Measurements from ENCODE around the gene SNTG2. TPM values are rescaled to one million over a fixed set of nuclear protein-coding genes. Genes with fewer than 3 reads are reported as not detected.

Gene SNTG2
- total RNA-seq, 6 experiments from 2014 or later: not detected

GRCh38 chr2:1203772-1204171 lies 253.1 kb downstream of the SNTG2 start:
- intact Hi-C loops (cut with DNase I): no loop called here
- Histone ChIP-seq H3K27me3 (no peaks in the 10 kb centered on the region), H3K27ac (no peak overlapping the region), H3K9me3 (no peaks in the 10 kb centered on the region), H3K4me3 (no peak overlapping the region), H3K4me1 (no peaks in the 10 kb centered on the region), H3K36me3 (no peaks in the 10 kb centered on the region)
- TF ChIP-seq CTCF (IDR thresholded peaks at IDR 0.05) (no peak), POLR2A (IDR thresholded peaks at IDR 0.05) (no peak)
- 46% methylated on average over 6 of the region's 6 CpGs for WGBS (ENCODE audit: insufficient coverage, low coverage, low lambda C conversion rate, missing lambda C conversion rate)
- ATAC-seq (no peak), DNase-seq (no peak)

GRCh38 chr2:1205853-1206252 lies 255.2 kb downstream of the SNTG2 start:
- Histone ChIP-seq H3K27ac (no peak overlapping the region), H3K36me3 (no peaks in the 10 kb centered on the region), H3K4me3 (no peak overlapping the region), H3K9me3 (no peaks in the 10 kb centered on the region), H3K27me3 (no peaks in the 10 kb centered on the region), H3K4me1 (no peaks in the 10 kb centered on the region)
- DNase-seq (no peak), ATAC-seq (no peak)
- WGBS (ENCODE audit: insufficient coverage, low coverage, low lambda C conversion rate, missing lambda C conversion rate): 60% methylated on average over 3 of the region's 3 CpGs
- intact Hi-C loops (cut with DNase I): no loop called here
- TF ChIP-seq CTCF (IDR thresholded peaks at IDR 0.05): no peak
- no peak for TF ChIP-seq POLR2A (IDR thresholded peaks at IDR 0.05)

- ATAC-seq (no peak), DNase-seq (no peak)
- Histone ChIP-seq H3K27ac (no peak overlapping the region), H3K4me1 (no peaks in the 10 kb centered on the region), H3K27me3 (no peaks in the 10 kb centered on the region), H3K9me3 (no peaks in the 10 kb centered on the region), H3K36me3 (no peaks in the 10 kb centered on the region), H3K4me3 (no peak overlapping the region)
- WGBS (ENCODE audit: insufficient coverage, low coverage, low lambda C conversion rate, missing lambda C conversion rate): 45% methylated on average over 5 of the region's 20 CpGs
- TF ChIP-seq CTCF (IDR thresholded peaks at IDR 0.05) (no peak), POLR2A (IDR thresholded peaks at IDR 0.05) (no peak)
- intact Hi-C loops (cut with DNase I): no loop called here
Observed at GRCh38 chr2:1207962-1208510, 257.4 kb downstream of the SNTG2 start.

GRCh38 chr2:1208522-1208921 lies 257.9 kb downstream of the SNTG2 start:
- WGBS (ENCODE audit: insufficient coverage, low coverage, low lambda C conversion rate, missing lambda C conversion rate): 61% methylated on average over 7 of the region's 18 CpGs
- ATAC-seq: no peak
- Histone ChIP-seq H3K4me1 (no peaks in the 10 kb centered on the region), H3K36me3 (no peaks in the 10 kb centered on the region), H3K27me3 (no peaks in the 10 kb centered on the region), H3K9me3 (peaks cover 0 to 3% (median 0%) of the 10 kb centered on the region in 4 donors), H3K27ac (no peak overlapping the region), H3K4me3 (no peak overlapping the region)
- intact Hi-C loops (cut with DNase I): no loop called here
- no peak for TF ChIP-seq CTCF (IDR thresholded peaks at IDR 0.05)
- TF ChIP-seq POLR2A (IDR thresholded peaks at IDR 0.05): no peak
- DNase-seq: no peak

- TF ChIP-seq POLR2A (IDR thresholded peaks at IDR 0.05): no peak
- TF ChIP-seq CTCF (IDR thresholded peaks at IDR 0.05): no peak
- H3K27me3 ChIP-seq: no peaks in the 10 kb centered on the region
- no peaks in the 10 kb centered on the region for H3K36me3 ChIP-seq
- ATAC-seq: no peak
- no peak overlapping the region for H3K4me3 ChIP-seq
- WGBS (ENCODE audit: insufficient coverage, low coverage, low lambda C conversion rate, missing lambda C conversion rate): 51% methylated on average over 4 of the region's 4 CpGs
- peaks cover 0 to 9% (median 0%) of the 10 kb centered on the region in 4 donors for H3K9me3 ChIP-seq
- H3K4me1 ChIP-seq: no peaks in the 10 kb centered on the region
- no peak overlapping the region for H3K27ac ChIP-seq
- intact Hi-C loops (cut with DNase I): no loop called here
- no peak for DNase-seq
Observed at GRCh38 chr2:1209246-1209645, 258.6 kb downstream of the SNTG2 start.
